GM18909 (cell line): Measurements from ENCODE around the gene CLEC17A.
"Not testable (repeated sequence)": the region's sequence is repeated elsewhere in the genome, so short reads cannot be mapped to it uniquely, and the experiment has no call there.

Experiments
- ATAC-seq: cut with Tn5 transposase; IDR thresholded peaks from one replicate; pipeline ENCODE4 v1.9.1; 2021; ENCODE audit warnings: mild to moderate bottlenecking; ENCODE audit not compliant: unreplicated experiment, poor library complexity

The CLEC17A gene

DNA sequence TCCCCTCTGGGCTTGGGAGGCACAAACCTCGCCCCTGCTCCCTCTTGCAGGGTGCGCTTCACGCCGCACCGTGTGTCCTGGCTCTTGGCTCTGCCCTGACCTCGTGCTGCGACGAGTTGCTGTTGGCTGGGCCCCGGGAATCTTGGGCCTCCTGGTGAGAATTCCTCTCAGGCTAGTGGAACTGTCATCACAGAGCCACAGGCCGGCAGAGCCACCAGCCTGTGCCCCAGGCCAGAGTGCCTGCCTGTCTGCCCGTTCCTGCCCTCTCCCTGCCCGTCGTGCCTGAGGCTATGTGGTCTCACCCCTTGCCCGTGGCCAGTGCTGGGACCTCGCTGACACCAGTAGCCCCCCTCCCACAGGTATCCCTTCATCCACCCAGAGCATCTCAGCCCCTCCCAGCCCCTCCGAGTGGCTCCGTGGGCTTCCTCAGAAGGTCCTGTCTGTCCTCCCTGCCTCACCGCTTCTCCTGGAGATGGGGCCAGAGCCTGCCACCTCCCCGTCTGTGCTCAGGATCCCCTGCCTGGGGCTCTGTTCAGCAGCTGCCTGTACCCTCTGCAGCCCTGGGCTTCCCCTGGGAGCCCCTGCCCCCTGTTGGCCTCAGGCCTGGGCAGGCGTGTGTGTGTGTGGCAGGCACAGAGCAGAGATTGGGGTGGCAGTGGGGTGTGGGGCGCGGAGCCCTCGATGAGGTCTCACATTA is 24.4 kb upstream of the CLEC17A start:
- no peak for ATAC-seq

DNA sequence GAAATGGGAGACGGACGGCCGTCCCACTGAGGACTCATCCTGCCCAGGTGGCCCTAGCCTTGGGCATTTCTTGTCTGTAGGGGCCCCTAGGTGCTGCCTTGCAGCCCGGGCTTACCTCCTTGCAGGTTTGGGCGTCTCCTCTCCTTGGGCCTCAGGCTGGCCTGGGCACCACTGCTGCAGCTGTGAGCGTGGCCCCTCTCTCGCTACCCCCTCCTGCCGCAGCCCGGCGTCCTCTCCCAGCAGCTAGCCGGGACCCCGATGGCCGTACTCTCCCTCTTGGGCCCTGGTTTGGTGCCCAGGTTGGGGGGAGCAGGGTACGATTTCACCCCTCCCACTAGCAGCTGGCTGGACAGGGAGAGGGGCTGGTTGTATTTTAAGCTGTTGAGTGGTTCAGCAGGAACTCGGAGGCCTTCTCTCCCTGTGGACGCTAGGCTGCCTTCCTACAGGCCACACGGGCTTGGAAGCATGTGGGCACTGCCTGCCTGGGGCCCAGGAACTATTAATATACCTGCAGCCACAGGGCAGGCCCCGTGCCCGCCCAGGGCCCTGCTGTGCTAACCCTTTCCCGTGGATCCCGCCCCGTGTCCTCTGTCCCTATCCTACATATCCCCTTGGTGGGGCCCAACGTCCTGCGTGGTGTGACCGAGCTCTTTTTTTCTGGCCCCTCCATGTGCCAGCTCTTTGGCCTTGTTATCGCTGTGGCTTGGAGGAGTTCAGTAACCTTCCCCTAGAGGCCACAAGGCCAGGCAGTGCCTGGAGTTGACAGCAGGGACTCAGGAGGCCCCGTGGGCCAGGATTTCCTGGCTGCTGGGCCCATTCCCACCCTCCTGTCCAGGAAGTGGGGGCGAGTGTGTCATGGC is 22.7 kb upstream of the CLEC17A start:
- no peak for ATAC-seq

DNA sequence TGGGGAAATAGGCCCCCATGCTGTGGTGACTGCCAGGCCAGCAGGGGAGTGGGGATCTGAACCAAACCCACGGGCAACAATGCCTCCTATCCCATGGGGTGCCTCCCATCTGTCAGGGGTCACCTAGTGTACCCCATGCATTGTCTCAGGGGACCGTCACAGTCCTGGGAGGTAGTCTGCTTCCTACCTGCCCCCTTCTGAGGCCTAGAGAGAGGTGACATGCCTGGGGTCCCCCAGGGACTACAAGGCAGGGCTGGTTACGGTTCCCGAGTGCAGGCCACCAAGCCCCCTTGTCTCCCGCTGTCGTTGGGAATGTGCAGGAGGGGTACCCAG is 22.1 kb upstream of the CLEC17A start:
- no peak for ATAC-seq

DNA sequence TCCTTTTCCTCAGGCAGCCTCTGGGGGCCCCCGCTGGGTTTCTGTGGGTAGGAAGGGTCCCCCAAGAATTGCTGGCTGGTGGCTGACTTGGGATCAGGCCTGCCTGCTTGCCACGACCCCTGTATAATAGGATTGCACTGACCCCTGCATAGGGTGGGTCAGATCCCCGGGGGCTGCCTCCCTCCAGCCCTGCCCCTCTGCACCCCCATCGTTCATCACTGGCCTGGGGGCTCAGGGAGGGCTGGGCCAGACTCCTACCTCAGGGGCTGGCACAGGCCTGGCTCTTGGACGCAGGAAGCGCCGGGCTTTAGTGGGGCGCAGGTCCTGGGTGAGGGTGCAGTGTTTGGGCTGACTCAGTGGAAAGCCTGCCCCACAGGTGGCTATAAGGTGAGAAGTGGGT is 21.6 kb upstream of the CLEC17A start:
- no peak for ATAC-seq

DNA sequence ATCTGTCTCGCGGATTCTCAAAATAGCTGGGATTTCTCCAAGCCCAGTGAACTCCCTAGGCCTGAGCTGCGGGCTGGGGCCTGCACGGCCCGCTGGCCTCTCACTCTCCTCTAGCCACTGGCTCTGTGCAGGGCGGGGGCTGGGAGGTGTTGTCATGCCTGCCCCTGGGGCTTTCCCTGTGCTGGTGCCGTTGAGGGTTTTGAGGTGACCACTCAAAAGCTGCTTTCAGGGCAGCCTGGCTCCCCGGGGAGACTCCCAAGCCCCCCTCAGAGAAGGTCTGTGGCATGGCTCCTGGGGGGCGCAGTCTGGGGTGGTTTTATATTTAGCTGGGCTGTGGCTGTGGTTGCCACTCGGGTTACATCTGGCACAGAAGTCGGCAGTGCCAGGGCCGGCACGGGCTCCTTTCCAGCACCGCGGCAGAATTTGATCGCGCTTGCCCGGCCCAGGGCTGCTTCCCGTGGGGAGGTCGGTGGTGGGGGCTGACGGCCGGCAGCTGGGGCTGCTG is 21.0 kb upstream of the CLEC17A start:
- ATAC-seq = no peak

DNA sequence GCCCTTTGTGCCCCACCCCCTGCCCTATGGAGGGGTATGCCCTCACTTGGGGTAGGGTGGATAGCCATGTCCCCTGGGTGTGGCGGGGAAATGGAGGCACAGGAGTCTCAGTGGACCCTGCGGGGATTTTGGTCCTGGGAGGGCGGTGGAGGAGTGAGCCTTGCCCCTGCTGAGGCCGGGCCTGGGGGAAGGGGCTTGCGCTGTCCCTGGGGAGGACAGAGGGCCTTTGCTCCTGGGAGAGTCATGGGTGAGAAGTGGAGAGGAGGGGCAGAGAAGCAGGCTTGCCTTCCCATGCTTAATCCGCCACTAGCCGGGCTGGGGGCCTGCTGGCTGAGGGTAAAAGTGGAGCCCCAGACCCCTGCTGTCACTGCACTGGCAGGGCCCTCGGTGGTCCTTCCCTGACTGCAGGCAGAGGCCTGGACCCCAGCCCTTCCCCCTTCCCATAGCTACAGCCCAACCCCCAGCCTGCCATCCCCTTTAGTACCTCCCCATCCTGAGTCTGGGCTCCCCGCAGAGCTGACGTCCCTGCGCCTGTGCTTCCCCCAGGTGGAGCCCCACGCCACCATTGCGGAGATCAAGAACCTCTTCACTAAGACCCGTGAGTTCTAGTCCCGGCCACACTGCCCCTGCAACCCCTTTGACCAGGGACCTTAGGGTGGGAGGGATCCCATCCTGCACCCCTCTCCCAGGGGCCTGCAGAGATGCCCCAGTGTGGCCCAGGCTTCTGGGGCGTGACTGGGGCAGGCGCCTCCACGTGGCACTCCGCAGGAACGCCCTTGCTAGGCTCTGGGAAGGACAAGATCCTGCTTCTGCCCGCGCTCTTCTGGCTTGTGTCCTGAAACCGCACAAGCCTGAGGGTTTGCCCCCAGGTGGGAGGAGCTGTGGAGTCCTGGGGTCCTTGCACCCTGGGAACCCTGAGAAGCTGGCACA is 20.0 kb upstream of the CLEC17A start:
- ATAC-seq = no peak

DNA sequence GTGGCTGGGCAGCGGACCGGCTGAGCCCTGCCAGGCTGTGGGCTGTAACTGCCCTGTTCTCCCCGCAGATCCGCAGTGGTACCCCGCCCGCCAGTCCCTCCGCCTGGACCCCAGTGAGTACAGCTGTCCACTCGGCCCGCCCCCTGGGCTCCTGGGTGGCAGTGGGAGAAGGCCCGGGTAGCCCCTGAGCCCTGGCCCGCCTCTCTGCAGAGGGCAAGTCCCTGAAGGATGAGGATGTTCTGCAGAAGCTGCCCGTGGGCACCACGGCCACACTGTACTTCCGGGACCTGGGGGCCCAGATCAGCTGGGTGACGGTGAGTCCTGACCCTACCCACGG is 19.3 kb upstream of the CLEC17A start:
- no peak for ATAC-seq

DNA sequence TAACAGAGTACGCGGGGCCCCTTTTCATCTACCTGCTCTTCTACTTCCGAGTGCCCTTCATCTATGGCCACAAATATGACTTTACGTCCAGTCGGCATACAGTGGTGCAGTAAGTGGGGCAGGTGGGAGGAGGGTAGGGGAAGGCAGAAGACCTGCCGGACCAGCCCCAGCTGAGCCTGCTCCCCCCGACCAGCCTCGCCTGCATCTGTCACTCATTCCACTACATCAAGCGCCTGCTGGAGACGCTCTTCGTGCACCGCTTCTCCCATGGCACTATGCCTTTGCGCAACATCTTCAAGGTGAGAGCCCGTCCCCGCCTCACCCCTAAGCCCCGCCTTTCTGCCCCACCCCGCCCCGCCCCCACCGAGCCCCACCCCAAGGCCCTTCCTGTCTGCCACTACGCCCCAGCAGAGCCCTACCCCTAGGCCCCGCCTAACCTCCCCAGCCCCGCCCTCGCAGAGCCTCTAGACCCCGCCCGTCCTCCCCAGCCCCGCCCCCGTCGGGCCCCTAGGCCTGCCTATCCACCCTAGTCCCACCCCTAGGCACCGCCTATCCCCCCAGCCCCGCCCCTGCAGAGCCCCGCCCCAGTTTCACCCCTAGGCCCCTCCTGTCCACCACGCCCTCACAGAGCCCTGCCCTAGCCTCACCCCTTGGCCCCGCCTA is 18.8 kb upstream of the CLEC17A start:
- ATAC-seq = no peak

DNA sequence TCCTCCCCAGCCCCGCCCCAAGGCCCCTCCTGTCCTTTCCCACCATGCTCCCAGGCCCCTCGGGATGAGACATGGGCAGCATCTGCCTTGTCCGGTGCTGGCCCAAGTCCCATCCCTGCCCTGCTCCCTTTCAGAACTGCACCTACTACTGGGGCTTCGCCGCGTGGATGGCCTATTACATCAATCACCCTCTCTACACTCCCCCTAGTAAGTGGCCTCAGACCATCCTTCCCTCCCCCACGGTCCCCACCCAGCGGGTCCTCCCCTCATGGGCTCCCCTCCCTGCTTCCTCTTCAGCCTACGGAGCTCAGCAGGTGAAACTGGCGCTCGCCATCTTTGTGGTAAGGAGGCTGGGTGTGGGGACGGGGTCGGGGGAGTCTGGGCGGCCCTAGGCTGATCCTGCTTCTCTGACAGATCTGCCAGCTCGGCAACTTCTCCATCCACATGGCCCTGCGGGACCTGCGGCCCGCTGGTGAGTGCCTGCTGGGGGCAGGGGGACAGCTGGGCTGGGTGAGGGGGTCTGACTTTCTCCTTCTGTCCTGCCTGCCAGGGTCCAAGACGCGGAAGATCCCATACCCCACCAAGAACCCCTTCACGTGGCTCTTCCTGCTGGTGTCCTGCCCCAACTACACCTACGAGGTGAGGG is 18.1 kb upstream of the CLEC17A start:
- not testable (repeated sequence) for ATAC-seq

DNA sequence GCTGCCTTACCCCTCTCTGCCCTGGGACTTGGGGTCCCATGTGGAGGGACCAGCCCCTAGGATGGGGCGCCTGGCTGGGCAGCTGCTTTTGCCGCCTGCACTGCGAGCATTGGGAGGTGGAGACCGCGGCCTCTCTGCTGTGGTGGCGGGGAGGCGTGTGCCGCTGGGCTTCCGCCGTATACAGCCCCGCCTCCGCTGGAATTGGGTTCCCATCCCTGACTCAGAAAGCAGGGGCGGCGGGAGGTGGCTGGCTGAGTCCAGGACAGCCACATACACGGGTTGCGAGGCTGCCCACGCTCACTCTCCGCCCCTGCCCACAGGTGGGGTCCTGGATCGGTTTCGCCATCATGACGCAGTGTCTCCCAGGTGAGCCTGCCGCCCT is 17.6 kb upstream of the CLEC17A start:
- ATAC-seq = no peak

DNA sequence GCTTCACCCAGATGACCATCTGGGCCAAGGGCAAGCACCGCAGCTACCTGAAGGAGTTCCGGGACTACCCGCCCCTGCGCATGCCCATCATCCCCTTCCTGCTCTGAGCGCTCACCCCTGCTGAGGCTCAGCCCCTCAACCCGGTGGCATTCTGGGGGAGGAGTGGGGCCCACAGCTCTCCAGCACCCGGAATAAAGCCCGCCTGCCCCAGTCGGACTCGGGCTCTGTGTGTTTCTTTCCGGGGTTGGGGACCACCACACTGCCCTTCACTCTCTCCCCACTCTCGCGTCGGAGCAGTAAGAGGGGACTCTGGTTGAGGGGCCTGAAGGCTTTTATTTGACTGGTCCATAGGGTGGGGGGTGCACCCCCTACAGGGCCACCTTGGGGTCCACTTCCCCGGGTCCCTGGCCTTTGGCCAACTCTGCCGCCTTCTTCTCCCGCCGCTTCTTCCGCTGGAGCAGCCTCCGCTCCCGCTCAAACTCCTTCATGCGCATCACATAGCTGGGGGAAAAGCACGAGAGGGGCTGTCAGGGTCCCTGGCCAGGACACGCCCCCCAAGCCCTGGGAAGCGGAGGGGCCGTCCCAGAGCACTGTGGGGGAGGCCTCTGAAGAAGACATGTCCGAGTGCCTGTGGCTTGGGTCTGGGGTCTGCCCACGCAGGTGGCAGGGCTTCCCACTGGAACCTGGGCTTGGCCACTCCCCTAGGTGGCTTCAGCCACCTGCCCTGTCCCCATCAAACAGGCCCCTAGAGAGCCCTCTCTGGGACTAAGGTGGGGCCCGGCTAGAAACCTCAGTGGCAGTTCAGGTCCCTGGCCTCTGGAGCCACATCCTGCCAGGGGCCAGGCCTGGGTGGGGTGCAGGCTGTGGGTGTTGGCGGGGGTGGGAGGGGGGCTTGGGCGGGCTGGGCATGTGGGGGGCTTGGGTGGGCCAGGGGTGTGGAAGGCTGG is 16.8 kb upstream of the CLEC17A start:
- ATAC-seq = no peak

DNA sequence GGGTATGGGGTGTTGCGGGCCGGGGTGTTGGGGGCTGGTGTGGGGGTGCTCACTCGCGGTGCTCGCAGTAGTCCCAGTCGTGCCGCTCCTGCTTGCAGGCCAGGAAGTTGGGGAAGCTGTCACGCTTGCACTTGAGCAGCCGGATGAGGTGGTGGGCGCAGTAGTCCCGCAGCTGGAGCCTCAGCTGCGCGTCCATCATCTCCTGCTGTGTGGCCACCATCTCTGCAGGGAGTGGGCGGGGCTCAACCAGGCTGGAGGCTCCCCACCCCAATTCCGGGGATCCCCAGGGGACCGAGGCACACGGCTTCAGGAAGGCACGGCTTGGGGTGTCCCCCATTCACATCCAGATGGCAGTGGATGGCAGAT is 16.2 kb upstream of the CLEC17A start:
- no peak for ATAC-seq

DNA sequence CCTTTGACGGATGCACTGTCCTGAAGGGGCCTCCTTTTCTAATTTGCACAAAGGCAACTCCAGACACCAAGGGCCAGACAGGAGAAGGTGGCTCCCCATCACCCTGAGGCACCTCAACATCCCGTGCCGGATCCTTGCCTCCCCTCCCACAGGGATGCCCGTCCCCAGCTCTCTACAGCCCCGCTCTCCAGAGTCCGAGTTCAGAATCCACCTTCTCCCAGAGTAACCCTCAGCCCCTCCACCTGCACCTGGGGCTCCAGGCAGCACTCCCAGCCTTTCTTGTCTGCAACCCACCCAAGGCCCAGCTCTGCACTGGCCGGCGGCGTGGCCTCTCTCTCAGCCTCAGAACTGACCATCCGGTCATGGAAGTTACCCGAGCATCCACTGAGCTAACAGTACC is 15.8 kb upstream of the CLEC17A start:
- ATAC-seq = no peak

DNA sequence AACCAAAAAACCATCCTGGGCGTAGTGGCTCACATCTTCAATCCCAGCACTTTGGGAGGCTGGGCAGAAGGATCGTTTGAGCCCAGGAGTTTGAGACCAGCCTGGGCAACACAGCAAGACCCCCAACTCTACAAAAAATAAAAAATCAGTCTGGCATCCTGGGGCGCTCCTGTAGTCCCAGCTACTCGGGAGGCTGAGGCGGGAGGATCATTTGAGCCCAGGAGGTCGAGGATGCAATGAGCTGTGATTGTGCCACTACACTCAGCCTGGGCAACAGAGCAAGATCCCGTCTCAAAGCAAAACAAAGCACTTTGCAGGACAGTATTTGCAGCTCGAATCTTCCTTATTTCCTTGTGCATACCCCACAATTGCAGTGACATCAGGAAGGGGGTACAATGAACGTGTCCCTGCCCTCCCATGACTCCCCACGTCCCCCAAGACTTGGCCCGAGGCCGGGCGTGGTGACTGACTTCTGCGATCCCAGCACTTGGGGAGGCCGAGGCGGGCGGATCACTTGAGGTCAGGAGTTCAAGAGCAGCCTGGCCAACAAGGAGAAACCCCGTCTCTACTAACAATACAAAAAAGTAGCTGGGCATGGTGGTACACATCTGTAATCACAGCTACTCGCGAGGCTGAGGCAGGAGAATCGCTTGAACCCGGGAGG is 11.9 kb upstream of the CLEC17A start:
- ATAC-seq = no peak

DNA sequence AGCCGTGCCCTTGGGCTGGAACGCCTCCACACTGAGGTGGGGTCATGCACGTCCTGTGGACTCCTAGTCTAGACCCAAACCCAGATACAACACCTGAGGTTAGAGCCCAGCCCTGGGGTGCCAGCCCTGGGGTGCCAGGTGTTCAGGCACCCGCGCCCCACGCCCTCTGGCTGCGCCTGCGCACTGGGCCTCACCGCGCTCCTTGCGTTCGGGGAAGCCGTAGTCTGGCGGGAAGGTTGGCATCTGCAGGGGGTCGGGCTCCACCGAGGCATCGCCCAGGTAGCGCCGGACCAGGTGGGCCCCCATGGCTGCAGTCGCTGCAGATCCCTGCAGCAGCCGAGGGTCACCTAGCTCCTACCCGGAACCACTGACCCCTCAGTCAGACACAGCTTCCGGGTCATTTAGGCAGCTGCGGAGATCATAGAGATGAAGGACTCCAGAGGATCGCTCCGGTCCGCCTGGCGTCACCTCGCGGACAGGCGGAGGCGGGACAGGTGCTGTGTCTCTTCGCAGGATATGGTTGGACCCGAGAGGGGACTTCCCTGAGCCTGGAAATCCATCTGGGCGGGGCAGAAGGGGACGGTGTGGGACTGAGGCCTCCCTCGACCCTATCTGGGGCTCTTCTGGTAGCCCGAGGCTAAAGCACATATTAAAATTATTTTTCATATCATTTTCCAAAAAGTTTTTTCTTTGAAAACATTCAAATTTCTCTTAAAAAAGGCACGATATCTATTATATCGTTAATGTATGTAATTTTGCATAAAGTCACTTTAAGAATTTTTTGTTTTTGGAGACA is 11.0 kb upstream of the CLEC17A start, which contains the start of gene NDUFB7:
Gene NDUFB7, minus strand, starts transcription at position 372 of the 796 bp plus-strand sequence. Its CDS starts 66 bp downstream, at position 306.
- peak; percentile 86 for ATAC-seq

DNA sequence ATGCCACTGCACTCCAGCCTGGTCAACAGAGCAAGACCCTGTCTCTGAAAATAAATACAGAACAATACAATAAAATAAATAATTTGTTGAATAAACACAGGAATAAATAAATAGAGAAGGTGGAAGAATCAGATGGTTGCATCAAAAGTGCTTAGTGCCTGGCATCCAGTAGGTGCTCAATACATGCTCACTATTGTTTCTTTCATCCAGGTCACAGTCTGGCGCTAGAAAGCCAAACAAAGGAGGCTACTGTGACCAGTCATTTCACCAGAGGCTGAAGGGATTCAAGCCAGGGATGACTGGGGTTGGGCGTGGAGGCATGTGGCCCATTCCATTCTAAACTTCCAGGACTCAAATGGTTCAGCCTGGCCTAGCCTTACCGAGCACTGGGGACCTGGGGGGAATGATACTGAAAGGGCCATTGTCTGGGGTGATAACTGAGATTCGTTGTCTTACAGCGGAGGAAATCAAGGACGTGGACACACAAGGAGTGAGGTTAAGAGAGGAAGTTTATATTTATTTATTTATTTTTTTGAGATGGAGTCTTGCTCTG is 7.4 kb upstream of the CLEC17A start:
- ATAC-seq = no peak

DNA sequence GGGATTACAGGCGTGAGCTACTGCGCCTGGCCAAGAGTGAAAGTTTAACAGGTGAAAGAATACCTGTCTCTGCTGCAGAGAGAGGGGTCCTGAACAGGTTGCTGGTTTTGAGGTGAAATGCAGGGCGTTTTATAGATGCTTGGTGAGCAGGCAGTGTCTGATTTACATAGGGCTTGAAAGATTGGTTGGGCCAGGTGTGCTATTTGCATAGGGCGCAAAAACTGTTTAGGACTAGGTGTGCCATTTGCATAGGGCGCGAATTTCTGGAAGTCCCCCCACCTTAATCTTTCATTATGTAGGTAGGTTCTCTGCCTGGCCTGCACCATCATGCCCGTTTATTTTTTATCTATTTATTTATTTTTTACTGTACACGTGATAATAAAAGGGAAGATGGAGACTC is 6.5 kb upstream of the CLEC17A start:
- ATAC-seq = no peak
